Measurements from ENCODE around the gene CGB5.

- peak in 3 of 7 experiments; percentile 19 to 23 (median 20) for TF ChIP-seq CTCF (IDR thresholded peaks at IDR 0.05)
- TF ChIP-seq POLR2A (IDR thresholded peaks at IDR 0.05) = peak in 2 of 3 donors; percentile 24 to 33
Measured at GRCh38 chr19:49019242-49019932, 24.3 kb upstream of the CGB5 start.
